ENCODE results near the gene CPNE6. TPM values are rescaled to one million over a fixed set of nuclear protein-coding genes. Genes with fewer than 3 reads are reported as not detected.

Gene CPNE6
- total RNA-seq, 1 experiment from 2014 or later, result not detected

DNA sequence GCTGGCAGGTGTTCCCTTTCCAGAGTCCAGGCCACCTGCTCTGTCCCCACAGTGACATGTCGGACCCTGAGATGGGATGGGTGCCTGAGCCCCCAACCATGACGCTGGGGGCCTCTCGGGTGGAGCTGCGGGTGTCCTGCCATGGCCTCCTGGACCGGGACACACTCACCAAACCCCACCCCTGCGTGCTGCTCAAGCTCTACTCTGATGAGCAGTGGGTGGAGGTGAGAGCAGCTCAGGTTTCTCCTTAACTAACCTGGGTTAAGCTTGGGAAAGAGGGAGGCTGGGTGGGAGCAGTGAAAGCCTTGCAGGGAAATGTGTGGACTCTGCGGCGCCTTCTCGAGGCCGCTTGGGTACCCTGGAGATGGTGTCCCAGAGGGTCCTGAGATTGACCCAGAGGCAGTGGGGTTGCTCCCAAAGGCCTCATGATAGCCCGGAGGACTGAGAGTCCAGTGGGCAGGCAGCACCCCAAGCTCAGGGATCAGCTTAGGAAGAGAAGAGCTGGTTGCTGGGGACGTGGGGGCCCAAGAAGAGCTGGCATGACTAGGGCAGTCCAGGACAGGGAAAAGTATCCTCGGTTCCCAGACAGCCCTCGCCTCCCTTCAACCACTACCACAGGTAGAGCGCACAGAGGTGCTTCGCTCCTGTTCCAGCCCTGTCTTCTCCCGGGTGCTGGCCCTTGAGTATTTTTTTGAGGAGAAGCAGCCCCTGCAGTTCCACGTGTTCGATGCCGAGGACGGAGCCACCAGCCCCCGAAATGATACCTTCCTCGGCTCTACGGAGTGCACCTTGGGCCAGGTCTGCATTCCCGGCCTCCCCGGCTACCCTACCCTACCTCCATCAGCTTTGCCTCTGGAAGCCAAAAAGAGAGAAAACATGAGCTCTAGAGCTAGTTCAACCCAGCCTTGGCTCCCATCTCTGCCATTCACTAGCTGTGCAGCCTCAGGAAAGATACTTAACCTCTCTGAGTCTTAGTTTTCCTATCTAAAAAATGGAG is 1.8 kb downstream of the CPNE6 start:
- RAD21 ChIA-PET (ENCODE audit: low non-redundant PET in 1 of 2, low total read pairs in 2 of 2, uncharacterized antibody in 2 of 2, unreplicated experiment in 2 of 2), result no interaction called here
- Histone ChIP-seq H3K27me3 (ENCODE audit: insufficient read depth, low read length) (peaks cover 7% of the 10 kb centered on the region; the same call in 1 of the 2 replicates), H3K79me2 (ENCODE audit: insufficient read depth, low read length) (no peaks in the 10 kb centered on the region), H3K36me3 (ENCODE audit: control insufficient read depth in 1 of 2, insufficient read depth in 2 of 2, low read length in 2 of 2) (no peaks in the 10 kb centered on the region), H2AFZ (ENCODE audit: low read depth, low read length, poor library complexity, severe bottlenecking) (no peak overlapping the region), H3K9me3 (ENCODE audit: control insufficient read depth in 1 of 2, insufficient read depth in 1 of 2, low read depth in 1 of 2, low read length in 2 of 2) (no peaks in the 10 kb centered on the region), H3K9ac (ENCODE audit: low read length) (no peak overlapping the region), H4K20me1 (ENCODE audit: insufficient read depth) (no peaks in the 10 kb centered on the region), H3K4me3 (replicated peaks in 1 of 2; ENCODE audit: low read depth in 1 of 2, low read length in 2 of 2) (no peak overlapping the region), H3K4me2 (ENCODE audit: low read length) (no peak overlapping the region), H3K27ac (ENCODE audit: low read depth, low read length) (no peak overlapping the region), H3K9me2 (ENCODE audit: insufficient read depth) (no peaks in the 10 kb centered on the region), H3K4me1 (ENCODE audit: control insufficient read depth in 1 of 2, insufficient read depth in 2 of 2, low read length in 2 of 2) (peaks cover 0 to 2% of the 10 kb centered on the region in 2 experiments; a peak in 1 of 4 replicates)
- POLR2A ChIA-PET, result no interaction called here
- DNase-seq (ENCODE audit: low read depth, low spot score), result no peak
- intact Hi-C loops (cut with micrococcal nuclease), result no loop called here
- CTCF ChIA-PET, result interaction anchor here (1.2 kb wide), 1 partner anchor 16 kb away, joined by 6 read pairs; no protein-coding TSS in a partner anchor
- no peak for TF ChIP-seq ZNF274 (IDR thresholded peaks at IDR 0.05; ENCODE audit: low read depth, low read length)
- no peak for TF ChIP-seq SRF (IDR thresholded peaks at IDR 0.05; ENCODE audit: low read depth)
- TF ChIP-seq, protein P1, sequence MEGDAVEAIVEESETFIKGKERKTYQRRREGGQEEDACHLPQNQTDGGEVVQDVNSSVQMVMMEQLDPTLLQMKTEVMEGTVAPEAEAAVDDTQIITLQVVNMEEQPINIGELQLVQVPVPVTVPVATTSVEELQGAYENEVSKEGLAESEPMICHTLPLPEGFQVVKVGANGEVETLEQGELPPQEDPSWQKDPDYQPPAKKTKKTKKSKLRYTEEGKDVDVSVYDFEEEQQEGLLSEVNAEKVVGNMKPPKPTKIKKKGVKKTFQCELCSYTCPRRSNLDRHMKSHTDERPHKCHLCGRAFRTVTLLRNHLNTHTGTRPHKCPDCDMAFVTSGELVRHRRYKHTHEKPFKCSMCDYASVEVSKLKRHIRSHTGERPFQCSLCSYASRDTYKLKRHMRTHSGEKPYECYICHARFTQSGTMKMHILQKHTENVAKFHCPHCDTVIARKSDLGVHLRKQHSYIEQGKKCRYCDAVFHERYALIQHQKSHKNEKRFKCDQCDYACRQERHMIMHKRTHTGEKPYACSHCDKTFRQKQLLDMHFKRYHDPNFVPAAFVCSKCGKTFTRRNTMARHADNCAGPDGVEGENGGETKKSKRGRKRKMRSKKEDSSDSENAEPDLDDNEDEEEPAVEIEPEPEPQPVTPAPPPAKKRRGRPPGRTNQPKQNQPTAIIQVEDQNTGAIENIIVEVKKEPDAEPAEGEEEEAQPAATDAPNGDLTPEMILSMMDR (IDR thresholded peaks at IDR 0.05 in 2 of 3, conservative IDR thresholded peaks at IDR 0.05 in 1 of 3; ENCODE audit: borderline replicate concordance in 1 of 3, insufficient read depth in 1 of 3, low read depth in 2 of 3, low read length in 2 of 3), result no peak
- TF ChIP-seq ELF1 (IDR thresholded peaks at IDR 0.05; ENCODE audit: borderline replicate concordance, low read depth), result no peak
- TF ChIP-seq, protein P2, sequence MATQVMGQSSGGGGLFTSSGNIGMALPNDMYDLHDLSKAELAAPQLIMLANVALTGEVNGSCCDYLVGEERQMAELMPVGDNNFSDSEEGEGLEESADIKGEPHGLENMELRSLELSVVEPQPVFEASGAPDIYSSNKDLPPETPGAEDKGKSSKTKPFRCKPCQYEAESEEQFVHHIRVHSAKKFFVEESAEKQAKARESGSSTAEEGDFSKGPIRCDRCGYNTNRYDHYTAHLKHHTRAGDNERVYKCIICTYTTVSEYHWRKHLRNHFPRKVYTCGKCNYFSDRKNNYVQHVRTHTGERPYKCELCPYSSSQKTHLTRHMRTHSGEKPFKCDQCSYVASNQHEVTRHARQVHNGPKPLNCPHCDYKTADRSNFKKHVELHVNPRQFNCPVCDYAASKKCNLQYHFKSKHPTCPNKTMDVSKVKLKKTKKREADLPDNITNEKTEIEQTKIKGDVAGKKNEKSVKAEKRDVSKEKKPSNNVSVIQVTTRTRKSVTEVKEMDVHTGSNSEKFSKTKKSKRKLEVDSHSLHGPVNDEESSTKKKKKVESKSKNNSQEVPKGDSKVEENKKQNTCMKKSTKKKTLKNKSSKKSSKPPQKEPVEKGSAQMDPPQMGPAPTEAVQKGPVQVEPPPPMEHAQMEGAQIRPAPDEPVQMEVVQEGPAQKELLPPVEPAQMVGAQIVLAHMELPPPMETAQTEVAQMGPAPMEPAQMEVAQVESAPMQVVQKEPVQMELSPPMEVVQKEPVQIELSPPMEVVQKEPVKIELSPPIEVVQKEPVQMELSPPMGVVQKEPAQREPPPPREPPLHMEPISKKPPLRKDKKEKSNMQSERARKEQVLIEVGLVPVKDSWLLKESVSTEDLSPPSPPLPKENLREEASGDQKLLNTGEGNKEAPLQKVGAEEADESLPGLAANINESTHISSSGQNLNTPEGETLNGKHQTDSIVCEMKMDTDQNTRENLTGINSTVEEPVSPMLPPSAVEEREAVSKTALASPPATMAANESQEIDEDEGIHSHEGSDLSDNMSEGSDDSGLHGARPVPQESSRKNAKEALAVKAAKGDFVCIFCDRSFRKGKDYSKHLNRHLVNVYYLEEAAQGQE (IDR thresholded peaks at IDR 0.05; ENCODE audit: low read depth), result no peak
- no peak for TF ChIP-seq EZH2phosphoT487 (IDR thresholded peaks at IDR 0.05; ENCODE audit: borderline replicate concordance)
- no peak for TF ChIP-seq YY1 (IDR thresholded peaks at IDR 0.05; ENCODE audit: extremely low read depth, insufficient replicate concordance, low read depth, low read length)
- TF ChIP-seq, protein P3, sequence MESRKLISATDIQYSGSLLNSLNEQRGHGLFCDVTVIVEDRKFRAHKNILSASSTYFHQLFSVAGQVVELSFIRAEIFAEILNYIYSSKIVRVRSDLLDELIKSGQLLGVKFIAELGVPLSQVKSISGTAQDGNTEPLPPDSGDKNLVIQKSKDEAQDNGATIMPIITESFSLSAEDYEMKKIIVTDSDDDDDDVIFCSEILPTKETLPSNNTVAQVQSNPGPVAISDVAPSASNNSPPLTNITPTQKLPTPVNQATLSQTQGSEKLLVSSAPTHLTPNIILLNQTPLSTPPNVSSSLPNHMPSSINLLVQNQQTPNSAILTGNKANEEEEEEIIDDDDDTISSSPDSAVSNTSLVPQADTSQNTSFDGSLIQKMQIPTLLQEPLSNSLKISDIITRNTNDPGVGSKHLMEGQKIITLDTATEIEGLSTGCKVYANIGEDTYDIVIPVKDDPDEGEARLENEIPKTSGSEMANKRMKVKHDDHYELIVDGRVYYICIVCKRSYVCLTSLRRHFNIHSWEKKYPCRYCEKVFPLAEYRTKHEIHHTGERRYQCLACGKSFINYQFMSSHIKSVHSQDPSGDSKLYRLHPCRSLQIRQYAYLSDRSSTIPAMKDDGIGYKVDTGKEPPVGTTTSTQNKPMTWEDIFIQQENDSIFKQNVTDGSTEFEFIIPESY (IDR thresholded peaks at IDR 0.05; ENCODE audit: extremely low read depth, insufficient replicate concordance, low read length), result no peak
- TF ChIP-seq, protein P4, sequence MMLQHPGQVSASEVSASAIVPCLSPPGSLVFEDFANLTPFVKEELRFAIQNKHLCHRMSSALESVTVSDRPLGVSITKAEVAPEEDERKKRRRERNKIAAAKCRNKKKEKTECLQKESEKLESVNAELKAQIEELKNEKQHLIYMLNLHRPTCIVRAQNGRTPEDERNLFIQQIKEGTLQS (IDR thresholded peaks at IDR 0.05), result no peak
- TF ChIP-seq RAD21 (IDR thresholded peaks at IDR 0.05; ENCODE audit: low read depth), result no peak
- no peak for TF ChIP-seq SIN3A (IDR thresholded peaks at IDR 0.05; ENCODE audit: low read depth)
- TF ChIP-seq EZH2 (IDR thresholded peaks at IDR 0.05), result no peak
- TF ChIP-seq CEBPB (IDR thresholded peaks at IDR 0.05; ENCODE audit: low read depth), result no peak
- no peak for TF ChIP-seq ZFX (IDR thresholded peaks at IDR 0.05)
- no peak for TF ChIP-seq SP1 (IDR thresholded peaks at IDR 0.05; ENCODE audit: low read depth)
- TF ChIP-seq, protein P5, sequence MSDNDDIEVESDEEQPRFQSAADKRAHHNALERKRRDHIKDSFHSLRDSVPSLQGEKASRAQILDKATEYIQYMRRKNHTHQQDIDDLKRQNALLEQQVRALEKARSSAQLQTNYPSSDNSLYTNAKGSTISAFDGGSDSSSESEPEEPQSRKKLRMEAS (IDR thresholded peaks at IDR 0.05), result no peak
- no peak for TF ChIP-seq EGR1 (IDR thresholded peaks at IDR 0.05; ENCODE audit: low read depth)
- ATAC-seq, result no peak
- no TSS peak for BruUV-seq (replicated peaks)

Measured in HCT116 (cell line).